ENCODE measurements around the gene ATP2C2.
"Not testable (repeated sequence)": the region's sequence is repeated elsewhere in the genome, so short reads cannot be mapped to it uniquely, and the experiment has no call there.

ATP2C2 gene

DNA sequence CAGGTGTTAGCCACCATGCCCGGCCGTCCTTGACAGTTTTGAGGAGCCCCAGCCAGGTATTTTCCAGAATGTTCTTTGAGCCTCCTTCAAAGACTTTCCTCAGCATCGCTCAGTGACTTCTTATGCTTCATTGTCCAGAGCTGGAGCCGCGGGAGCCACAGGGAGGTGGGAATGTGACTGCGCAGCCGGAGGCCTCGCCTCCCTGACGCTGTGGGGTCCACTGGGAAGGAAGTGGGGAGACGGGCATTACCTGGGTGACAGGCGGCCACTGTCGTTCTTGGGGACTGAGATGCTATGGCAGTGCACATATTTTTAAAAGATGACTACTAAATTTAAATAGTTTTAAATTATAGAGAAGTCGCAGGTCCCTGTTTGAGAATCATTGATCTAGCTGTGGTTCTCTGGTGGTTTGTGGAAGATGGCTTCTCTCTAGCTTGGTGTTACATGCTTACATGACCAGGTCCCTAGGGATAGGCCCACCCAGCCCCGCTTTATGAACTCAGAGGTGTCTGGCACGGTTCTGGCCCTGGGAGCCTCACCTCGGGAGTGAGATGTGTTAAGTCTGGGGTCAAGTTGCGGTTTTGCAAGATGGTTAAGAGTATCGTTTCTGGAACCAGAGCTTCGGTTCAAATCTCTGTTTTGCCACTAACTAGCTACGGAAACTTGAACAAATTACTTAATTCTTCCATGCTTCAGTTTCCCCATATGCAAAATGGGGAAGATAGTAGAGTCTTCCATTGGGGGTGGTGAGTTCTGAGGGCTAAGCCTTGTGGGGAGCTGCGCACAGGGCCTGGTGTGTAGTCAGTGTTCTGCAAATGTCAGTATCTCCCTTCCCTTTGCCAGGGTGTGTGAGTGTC is 53.0 kb downstream of the ATP2C2 start:
- no peak for DNase-seq

DNA sequence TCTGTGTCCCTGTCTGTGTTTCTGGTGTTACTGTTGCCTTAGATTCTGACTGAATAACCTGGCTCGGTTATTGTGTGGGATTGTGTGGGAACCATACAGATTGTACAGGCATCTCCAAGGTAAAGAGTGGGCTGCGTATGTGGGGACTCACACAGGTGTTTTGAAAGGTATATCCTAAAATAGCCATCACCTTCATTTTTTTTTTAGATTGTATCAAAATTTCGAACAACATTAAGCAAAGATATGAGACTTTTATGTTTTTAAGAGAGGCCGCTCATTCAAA is 53.5 kb downstream of the ATP2C2 start:
- DNase-seq = no peak

DNA sequence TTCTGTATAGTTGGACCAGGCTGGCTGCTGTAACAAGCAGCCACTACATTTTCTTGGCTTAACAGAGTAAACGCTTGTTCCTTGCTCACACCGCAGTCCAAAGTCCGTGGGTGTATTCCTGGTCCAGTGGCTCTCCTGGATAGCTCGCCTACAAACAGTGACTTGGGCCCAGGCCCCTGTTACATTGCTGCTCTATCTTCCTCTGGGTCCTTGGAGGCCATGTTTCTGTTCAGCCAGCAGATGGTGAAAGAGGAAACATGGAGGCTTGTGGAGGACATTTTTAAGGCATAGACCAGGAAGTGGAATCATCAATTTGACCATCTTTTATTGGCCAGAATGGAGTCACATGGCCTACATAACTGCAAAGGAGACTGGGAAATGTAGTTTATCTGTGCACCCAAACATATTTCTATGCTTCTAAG is 55.1 kb downstream of the ATP2C2 start:
- peak; percentile 41 for DNase-seq

DNA sequence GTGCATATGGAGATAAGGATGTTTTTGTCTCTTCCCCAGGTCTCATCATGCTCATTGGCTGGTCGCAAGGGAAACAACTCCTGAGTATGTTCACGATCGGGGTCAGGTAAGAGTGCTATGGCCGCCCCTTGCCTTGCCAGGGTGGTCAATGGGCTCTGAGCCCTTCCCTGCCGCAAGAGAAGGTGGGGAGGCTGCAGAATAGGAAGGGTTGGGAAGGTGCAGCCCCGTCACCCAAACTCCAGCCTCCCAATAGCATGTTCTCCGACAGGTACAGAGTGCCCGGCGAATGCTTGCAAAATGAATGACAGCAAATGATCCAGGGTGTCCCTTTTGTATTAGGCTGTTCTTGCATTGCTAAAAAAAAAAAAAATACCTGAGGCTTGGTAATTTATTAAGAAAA is 57.4 kb downstream of the ATP2C2 start:
- no peak for DNase-seq

DNA sequence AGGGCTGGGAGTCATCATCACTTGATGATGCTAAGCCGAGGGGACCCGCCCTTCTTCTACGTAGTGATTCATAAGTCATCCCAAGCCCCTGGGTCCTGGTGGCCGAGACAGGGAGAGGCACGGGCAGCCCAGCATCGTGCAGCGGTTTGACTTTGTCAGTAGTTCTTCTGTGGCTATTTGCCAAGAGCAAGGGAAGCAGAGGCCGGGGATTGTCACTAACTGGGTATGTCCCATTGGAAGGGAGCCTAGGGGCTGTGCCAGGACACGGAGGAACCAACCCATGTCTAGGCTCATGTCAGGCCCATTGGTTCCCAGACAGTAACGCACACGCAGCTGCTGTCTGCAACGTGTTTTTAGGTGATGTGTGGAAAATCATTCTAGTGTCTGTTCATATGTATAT is 58.5 kb downstream of the ATP2C2 start:
- no peak for DNase-seq

DNA sequence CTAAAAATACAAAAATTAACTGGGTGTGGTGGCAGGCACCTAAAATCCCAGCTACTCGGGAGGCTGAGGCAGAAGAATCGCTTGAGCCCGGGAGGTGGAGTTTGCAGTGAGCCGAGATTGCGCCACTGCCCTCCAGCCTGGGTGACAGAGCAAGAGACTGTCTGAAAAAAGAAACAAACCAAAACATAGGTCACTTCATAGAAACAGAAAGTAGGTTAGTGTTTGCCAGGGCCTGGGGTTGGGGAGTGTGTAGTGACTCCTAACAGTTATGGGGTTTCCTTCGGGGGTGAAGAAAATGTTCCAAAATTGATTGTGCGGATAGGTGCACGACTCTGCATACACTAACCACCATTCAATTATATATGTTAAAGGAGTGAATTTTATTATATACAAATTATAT is 59.2 kb downstream of the ATP2C2 start:
- no peak for DNase-seq

DNA sequence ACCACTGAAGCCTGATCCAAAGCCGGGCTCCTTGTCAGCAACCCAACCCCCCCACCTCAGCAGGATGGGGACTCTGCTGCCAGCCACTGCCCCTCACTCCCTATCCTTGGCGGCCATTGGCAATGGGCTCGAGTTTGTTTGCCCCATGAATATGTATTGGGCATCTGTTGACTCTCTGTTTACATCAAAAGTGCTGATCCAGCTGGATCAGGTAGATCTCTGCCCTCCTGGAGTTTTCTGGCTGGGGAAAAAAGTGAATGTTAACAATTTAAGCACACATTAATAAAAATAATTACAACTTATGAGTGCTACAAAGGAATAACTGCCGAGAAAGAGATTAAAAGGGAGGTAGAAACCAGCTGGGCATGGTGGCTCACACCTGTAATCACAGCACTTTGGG is 62.5 kb downstream of the ATP2C2 start:
- DNase-seq = no peak

DNA sequence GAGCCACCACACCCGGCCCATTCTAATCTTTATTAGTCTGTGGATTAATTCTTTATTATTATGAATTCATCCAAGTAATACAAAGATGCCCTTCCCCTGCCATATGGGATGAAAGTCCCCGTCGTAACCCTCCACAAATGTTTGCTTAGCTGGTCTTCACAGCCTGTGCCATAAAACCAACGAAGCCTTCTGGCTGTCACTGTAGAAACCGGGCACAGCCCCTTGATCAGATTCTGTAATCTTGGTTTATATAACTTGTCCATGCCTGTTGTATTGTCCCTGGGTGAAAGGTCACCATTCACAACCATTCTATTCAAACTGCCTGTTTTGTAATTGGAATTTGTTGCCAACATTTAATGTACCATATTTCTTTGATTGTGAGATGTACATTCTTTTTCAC is 66.5 kb downstream of the ATP2C2 start:
- no peak for DNase-seq

DNA sequence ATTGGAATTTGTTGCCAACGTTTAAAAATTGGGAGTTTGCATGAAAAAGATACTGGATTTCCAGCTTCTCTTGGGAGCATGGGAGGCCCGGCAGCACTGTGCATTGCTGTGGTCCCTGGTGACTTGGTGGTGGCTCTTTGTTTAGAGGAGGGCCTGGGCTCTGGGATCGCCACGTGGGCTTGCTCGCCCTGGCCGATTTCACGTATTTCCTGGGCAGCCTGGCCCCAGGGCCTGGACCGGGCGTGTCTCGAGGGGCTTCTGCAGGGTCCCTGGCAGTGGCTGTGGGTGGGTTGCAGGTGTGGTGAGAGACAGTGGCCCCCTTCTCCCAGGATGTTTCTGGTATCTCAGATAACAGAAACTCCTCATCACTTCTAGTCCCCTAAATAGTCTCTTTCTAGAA is 67.9 kb downstream of the ATP2C2 start:
- DNase-seq = no peak

DNA sequence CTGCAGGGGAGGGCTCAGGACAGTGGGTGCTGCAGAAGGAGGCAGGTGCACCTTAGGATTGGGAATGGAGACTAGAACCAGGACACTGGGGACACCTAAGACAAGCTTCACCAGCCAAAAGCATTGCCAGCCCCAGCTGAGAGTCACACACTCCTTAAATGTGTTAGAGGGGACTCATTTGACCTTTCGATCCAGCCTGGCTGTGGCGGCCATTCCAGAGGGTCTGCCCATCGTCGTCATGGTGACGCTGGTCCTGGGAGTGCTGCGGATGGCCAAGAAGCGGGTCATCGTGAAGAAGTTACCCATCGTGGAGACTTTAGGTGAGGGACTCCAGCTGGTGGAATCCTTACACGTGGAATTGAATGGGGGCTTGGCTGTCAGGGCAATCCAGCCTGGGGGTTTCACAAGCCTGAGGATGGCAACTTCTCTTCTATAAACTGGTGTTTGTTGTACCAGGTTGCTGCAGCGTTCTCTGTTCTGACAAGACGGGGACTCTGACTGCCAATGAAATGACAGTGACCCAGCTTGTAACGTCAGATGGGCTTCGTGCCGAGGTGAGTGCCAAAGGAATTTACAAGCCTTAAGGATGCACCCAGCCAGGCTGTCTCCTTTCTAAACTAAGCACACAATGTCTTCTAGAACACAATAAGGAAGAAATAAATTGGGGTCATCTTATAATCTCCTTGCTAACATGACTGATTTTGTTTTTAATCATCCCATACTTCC is 70.8 kb downstream of the ATP2C2 start:
- DNase-seq = no peak

DNA sequence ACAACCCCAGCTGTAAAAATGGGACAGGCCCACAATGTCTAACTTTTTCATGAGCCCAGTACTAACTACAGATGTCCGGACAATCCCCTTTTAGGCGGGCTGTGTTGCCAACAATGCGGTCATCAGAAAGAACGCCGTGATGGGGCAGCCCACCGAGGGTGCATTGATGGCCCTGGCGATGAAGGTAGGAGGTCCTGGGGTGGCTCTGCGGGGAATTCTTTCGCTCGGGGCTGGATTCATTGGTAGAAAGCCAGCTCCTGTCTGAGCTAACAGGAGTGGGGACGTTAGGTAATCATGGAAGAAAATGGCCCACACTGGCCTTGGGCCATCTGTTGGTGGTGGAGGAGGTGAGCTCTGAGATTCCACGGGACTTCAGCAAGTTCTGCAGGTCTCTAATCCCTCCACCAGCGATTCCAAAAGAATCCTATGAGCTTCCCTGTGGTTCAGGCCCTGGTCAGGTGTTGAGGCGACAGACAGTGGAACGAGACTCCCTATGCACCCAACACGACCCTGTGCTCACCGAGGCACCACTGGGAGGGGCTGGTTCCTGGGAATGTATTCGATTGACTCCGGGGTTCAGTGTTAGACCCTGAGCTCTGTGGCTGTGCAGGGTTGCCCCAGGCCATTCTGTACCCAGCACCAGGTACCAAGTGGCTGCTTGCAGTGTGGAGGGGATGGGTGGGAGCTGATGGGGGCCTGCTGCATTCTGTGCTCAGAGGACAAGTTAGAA is 74.2 kb downstream of the ATP2C2 start:
- DNase-seq = no peak

DNA sequence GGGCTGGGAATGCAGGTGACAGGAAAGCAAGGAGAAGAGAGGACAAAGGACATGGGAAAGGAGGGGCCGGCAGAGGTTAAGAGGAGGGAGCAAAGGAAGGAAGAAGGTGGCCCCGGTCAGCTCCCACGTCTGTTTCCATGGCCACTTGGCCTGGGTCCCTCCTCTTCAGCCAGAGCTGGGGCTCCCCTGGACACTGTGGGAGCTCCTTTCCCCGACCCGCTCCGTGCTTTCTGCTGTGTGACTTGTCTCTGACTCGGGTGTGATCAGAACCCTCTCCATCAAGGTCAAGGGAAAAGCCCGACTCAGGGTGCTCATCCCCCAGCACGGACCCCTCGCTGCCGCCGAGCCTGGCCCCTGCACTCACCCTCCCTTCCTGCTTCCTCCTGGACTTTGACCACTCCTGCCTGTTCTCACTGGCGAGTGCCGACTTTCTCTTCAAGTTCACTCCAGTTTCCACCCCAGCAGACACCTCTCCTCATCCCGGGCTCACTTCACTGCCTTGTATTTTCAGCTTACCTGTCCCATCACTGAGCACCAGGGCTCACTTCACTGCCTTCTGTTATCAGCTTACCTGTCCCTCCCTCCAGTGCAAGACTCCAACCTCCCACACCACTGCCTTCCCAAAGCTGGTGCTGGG is 74.9 kb downstream of the ATP2C2 start:
- DNase-seq = no peak

DNA sequence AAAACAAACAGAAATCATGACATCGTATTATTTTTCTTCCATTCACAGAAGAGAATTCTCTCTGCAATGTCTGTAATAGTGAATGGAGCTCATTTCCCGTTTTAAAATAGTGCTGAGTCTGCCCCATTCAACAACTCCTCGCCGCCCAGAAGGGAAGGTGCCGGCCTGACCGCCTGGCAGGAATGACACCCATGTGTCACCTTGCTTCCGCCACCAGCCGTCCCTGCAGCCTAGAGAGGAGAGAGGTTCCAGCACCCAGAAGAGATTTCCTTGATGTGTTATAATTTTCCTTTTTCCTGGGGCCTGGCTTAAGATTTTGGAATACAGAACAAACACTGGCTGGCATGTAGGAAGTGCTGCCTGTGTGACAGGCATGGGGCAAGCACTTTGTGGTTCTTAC is 76.1 kb downstream of the ATP2C2 start:
- no peak for DNase-seq

DNA sequence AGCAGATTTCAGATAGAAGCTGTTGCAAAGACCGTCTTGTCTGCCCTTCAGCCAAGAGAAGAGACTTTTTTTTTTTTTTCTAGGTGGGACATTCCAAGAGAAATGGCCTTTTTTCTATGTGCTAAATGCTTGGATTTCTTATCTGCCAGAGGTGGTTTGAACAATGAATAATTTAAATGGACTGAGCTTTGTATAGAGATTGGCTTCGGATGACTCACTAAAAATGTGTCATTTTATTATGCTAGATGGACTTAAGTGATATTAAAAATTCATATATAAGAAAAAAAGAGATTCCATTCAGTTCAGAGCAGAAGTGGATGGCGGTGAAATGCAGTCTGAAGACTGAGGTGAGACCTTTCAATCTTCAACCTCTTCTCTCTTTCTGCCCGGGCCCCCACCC is 77.7 kb downstream of the ATP2C2 start:
- no peak for DNase-seq

DNA sequence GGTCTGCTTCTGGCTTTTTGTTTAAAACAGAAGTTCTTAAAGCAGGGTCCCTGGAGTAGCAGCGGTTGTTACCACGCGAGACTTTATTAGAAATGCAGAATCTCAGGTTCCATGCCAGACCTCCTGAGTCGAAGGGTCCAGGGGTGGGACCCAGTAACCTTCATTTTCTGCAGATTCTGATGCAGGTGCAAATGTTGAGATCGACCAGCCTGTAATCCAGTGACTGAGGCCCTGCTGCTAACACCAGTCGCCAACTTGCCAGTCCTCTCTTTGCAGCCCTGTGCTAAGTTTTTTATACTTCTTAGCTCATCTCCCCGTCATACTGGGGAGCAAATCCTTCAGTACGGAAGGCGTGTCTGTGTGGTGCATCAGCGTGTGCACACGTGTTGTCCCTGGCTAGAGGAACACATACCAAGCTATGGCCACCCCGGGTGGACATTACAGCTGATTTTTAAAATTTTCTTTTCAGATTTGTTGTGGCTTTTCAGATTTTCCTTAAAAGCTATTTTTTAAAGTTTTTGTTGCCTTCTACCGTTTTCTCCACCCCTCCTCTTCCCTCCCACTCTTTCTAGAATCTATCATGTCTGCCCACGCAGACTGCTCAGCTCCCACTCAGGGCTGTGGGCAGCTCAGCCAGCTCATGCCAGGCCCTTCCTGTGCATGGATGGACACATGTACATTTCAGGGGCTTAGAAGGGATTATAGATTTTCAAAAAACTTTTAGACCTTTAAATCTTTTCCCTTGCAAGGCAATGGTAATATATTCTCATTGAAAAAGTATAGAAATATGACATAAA is 78.5 kb downstream of the ATP2C2 start:
- no peak for DNase-seq

DNA sequence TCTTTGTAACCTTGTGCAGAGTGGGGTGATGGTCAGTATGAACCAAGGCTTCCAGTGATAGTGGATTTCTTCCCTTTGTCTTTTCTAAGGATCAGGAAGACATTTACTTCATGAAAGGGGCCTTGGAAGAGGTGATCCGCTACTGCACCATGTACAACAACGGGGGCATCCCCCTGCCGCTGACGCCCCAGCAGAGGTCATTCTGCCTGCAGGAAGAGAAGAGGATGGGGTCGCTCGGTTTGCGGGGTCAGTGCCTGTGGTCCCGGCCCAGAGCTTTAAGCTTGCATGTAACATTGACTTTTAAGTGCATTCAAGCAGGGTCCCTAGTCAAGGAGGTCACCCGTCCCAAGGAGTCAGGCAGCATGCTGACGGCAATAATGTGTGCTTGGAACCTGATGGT is 80.1 kb downstream of the ATP2C2 start:
- no peak for DNase-seq

DNA sequence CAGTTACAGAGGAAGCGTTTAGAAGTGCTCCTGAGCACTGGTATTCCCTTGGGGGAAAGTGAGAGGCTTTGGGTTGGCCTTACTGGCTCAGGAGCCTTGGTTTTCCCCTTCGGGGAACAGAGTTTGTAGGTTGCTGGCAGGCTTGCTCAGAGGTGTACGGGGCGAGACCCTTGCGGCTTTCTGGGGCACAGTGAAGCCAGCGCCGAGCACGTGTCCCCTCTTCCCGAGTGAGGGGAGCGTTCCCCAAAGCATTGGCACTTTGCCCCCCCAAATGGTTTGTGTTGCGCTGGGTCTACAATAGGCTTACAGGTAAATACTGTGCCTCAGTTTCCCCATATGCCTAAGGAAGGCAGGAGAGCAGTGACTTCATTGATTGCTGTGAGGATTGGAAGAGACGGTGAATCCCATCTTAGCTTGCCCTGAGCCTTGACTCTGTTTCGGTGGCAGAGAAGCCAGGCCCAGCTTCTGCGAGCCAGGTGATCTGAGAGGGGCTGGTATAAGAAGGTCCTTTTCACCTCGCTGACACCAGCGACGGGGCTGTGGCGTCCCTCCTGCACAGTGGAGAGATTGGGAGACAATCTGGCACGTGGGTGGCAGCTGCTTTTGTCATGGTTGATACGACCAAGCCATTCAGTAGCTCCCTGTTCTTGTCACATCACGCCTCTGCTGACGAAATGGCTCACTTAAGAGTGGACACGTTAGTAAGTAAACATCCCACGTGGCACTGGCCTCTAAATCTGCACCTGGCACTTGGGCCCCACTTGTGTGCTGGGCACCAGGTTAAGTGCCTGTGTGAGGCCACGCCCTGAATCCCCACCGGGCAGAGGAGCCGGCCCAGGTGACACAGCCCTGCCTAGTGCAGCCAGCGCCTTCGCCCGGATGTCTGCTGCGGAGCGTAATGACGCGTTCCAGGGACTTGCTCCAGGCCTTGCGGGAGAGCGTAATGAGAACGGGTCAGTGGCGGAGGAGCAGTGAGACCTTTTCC is 81.1 kb downstream of the ATP2C2 start:
- DNase-seq = no peak

DNA sequence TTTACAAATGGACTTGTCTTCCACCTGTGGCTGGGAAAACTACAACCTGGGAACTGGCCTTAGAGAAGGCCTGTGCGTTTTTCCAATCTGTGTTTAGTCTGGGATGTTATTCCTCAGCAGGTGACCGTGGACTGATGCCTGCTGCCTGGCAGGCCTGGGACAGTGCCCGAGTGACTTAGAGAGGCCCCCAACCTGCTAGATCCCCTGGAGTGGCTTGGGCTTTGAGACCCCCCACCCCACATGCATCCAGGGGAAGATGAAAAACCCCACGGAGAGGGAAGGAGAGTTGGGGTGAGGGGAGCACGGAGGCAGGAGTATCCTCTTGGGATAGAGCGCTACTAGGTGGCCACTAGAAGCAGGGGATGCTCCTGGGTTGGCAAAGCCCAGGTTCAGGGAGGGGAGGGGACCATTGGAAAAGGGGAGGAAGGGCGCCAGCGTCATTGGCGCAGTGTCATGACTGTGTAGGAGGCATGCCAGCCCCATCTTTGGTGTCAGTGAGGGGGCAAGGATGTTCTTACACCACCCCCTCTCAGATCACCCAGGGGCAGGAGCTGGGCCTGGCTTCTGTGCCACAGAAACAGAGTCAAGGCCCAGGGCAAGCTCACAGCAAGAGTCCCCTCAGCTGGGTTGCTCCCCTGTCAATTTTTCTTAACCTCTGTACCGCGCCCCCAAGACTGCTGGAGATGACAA is 82.0 kb downstream of the ATP2C2 start:
- DNase-seq = no peak

DNA sequence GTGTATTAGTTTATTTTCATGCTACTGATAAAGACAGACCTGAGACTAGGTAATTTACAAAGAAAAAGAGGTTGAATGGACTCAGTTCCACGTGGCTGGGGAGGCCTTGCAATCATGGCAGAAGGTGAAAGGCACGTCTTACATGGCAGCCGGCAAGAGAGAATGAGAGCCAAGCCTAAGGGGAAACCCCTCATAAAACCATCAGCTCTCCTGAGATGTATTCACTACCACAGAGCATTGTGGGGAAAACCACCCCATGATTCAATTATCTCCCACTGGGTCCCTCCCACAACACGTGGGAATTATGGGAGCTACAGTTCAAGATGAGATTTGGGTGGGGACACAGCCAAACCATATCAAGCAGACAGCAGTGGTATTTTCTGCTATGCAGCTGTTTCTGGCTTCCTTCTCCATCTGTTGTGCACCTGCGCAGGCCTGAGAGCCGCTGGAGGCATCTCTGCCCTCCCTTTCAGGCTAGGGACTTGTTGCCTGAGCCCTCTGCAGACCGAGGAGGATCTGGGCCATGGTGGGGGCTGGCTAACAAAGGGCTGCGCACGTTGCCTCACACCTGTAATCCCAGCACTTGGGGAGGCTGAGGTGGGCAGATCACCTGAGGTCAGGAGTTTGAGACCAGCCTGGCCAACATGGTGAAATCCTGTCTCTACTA is 82.8 kb downstream of the ATP2C2 start:
- not testable (repeated sequence) for DNase-seq

DNA sequence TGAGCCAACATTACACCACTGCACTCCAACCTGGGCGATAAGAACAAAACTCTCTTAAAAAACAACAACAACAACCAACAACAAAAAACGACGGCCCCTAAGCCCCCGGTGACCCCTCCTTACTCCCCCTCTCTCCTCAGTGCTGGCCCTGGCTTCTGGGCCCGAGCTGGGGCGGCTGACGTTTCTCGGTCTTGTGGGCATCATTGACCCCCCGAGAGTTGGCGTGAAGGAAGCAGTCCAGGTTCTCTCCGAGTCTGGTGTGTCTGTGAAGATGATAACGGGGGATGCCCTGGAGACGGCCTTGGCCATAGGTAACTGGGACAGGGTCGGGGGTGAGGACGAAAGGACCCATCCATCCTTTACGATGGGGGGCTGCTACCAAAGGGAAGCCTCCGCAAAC is 83.4 kb downstream of the ATP2C2 start:
- no peak for DNase-seq

All from fibroblast of skin of scalp (primary cell).